ENCODE measurements around the gene VWA3B.

Gene VWA3B

DNA sequence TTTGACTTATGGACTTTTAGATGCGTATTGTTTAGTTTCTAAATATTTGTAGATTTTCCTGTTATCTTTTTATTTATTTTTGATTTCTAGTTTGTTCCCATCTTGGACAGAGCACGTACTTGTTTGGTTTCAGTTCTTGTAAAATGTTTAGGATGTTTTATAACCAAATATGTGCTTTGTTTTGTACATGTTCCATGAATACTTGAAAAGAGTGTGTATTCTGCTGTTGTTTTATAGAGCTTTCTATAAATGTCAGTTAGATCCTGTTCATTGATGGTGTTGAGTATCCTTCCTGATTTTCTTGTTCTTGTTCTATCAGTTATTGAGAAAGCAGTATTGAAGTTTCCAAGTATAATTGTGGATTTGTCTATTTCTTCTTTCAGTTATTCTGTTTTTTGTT, 21.1 kb downstream of the VWA3B start:
- TF ChIP-seq, protein P1, sequence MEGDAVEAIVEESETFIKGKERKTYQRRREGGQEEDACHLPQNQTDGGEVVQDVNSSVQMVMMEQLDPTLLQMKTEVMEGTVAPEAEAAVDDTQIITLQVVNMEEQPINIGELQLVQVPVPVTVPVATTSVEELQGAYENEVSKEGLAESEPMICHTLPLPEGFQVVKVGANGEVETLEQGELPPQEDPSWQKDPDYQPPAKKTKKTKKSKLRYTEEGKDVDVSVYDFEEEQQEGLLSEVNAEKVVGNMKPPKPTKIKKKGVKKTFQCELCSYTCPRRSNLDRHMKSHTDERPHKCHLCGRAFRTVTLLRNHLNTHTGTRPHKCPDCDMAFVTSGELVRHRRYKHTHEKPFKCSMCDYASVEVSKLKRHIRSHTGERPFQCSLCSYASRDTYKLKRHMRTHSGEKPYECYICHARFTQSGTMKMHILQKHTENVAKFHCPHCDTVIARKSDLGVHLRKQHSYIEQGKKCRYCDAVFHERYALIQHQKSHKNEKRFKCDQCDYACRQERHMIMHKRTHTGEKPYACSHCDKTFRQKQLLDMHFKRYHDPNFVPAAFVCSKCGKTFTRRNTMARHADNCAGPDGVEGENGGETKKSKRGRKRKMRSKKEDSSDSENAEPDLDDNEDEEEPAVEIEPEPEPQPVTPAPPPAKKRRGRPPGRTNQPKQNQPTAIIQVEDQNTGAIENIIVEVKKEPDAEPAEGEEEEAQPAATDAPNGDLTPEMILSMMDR (IDR thresholded peaks at IDR 0.05; ENCODE audit: low read length), result no peak
- TF ChIP-seq EZH2phosphoT487 (IDR thresholded peaks at IDR 0.05; ENCODE audit: low read length) (no peak), EZH2 (optimal IDR thresholded peaks at IDR 0.05; ENCODE audit: low read depth, low read length) (no peak)
- Histone ChIP-seq H2AFZ (ENCODE audit: low read length) (no peak overlapping the region), H3K9me3 (replicated peaks; ENCODE audit: insufficient read depth, low read length) (no peaks in the 10 kb centered on the region)

GRCh38 chr2:98110741-98111140, 23.8 kb downstream of the VWA3B start:
- H3K27me3 ChIP-seq (replicated peaks; ENCODE audit: insufficient read depth, low read length), result no peaks in the 10 kb centered on the region
- H3K9ac ChIP-seq (ENCODE audit: low read length), result no peak overlapping the region
- no peaks in the 10 kb centered on the region for H4K20me1 ChIP-seq (ENCODE audit: insufficient read depth, low read length)
- no peak overlapping the region for H3K4me3 ChIP-seq (ENCODE audit: low read length)
- no peak overlapping the region for H2AFZ ChIP-seq (ENCODE audit: low read length)
- no peak for DNase-seq
- H3K79me2 ChIP-seq (ENCODE audit: low read length), result no peaks in the 10 kb centered on the region
- H3K9me2 ChIP-seq (replicated peaks; ENCODE audit: insufficient read depth, low read length), result no peaks in the 10 kb centered on the region
- H3K9me3 ChIP-seq (replicated peaks; ENCODE audit: insufficient read depth, low read length), result no peaks in the 10 kb centered on the region
- no peak overlapping the region for H3K4me2 ChIP-seq (ENCODE audit: low read depth, low read length)
- H3K4me1 ChIP-seq (ENCODE audit: low read length), result no peaks in the 10 kb centered on the region
- H3F3A ChIP-seq (ENCODE audit: insufficient read depth, low read length), result no peaks in the 10 kb centered on the region
- no peak overlapping the region for H3K27ac ChIP-seq (ENCODE audit: low read length)
- H3K36me3 ChIP-seq (replicated peaks; ENCODE audit: insufficient read depth, low read length), result no peaks in the 10 kb centered on the region
- no peak for TF ChIP-seq EZH2 (optimal IDR thresholded peaks at IDR 0.05; ENCODE audit: low read depth, low read length)

More for the DNA sequence above, 21.1 kb downstream of the VWA3B start:
- H3K4me3 ChIP-seq (ENCODE audit: low read length), result no peak overlapping the region
- H3K4me1 ChIP-seq (ENCODE audit: low read length), result no peaks in the 10 kb centered on the region
- no peaks in the 10 kb centered on the region for H3F3A ChIP-seq (ENCODE audit: insufficient read depth, low read length)
- no peaks in the 10 kb centered on the region for H3K36me3 ChIP-seq (replicated peaks; ENCODE audit: insufficient read depth, low read length)
- H3K4me2 ChIP-seq (ENCODE audit: low read depth, low read length), result no peak overlapping the region
- DNase-seq, result no peak
- no peaks in the 10 kb centered on the region for H3K79me2 ChIP-seq (ENCODE audit: low read length)
- H3K27me3 ChIP-seq (replicated peaks; ENCODE audit: insufficient read depth, low read length), result no peaks in the 10 kb centered on the region
- H3K9ac ChIP-seq (ENCODE audit: low read length), result no peak overlapping the region
- no peak overlapping the region for H3K27ac ChIP-seq (ENCODE audit: low read length)
- no peaks in the 10 kb centered on the region for H3K9me2 ChIP-seq (replicated peaks; ENCODE audit: insufficient read depth, low read length)
- no peaks in the 10 kb centered on the region for H4K20me1 ChIP-seq (ENCODE audit: insufficient read depth, low read length)

DNA sequence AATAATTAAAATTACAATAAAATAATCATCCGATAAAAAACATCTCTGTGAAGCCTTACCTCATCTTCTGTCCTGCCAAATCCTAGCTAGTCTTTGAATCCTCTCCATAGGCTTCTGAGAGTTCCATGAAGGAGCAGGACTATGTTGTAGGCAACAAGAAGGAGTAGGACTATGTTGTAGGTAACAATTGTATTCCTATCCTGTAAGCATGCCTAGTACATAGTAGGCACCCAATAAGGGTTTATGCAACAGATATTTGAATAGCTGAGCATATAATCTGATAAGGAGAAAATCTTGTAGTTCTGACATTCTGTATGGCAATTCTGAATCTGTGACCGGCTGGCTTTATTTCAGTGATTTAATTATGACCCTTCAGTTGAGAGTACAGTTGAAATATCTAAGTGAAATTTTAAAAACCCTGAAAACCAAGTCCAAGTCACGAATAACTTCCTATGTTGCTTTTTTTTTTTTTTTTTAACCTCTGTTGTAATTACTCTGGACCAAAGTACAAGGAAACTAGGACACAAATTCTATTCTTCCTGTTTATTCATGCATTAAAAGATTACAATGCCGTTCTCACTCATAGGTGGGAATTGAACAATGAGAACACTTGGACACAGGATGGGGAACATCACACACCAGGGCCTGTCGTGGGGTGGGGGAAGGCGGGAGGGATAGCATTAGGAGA, 27.8 kb downstream of the VWA3B start:
- no peak overlapping the region for H3K9ac ChIP-seq (ENCODE audit: low read length)
- TF ChIP-seq, protein P1 (IDR thresholded peaks at IDR 0.05; ENCODE audit: low read length), result no peak
- TF ChIP-seq EZH2phosphoT487 (IDR thresholded peaks at IDR 0.05; ENCODE audit: low read length), result no peak
- no peak for TF ChIP-seq EZH2 (optimal IDR thresholded peaks at IDR 0.05; ENCODE audit: low read depth, low read length)
- no peaks in the 10 kb centered on the region for H4K20me1 ChIP-seq (ENCODE audit: insufficient read depth, low read length)
- H3K79me2 ChIP-seq (ENCODE audit: low read length), result no peaks in the 10 kb centered on the region
- H3K9me3 ChIP-seq (replicated peaks; ENCODE audit: insufficient read depth, low read length), result no peaks in the 10 kb centered on the region
- H3K4me1 ChIP-seq (ENCODE audit: low read length), result no peaks in the 10 kb centered on the region
- no peak overlapping the region for H2AFZ ChIP-seq (ENCODE audit: low read length)
- DNase-seq, result no peak
- no peaks in the 10 kb centered on the region for H3F3A ChIP-seq (ENCODE audit: insufficient read depth, low read length)
- no peaks in the 10 kb centered on the region for H3K9me2 ChIP-seq (replicated peaks; ENCODE audit: insufficient read depth, low read length)
- no peak overlapping the region for H3K4me3 ChIP-seq (ENCODE audit: low read length)
- H3K4me2 ChIP-seq (ENCODE audit: low read depth, low read length), result no peak overlapping the region
- H3K27me3 ChIP-seq (replicated peaks; ENCODE audit: insufficient read depth, low read length), result no peaks in the 10 kb centered on the region
- no peaks in the 10 kb centered on the region for H3K36me3 ChIP-seq (replicated peaks; ENCODE audit: insufficient read depth, low read length)
- no peak overlapping the region for H3K27ac ChIP-seq (ENCODE audit: low read length)

DNA sequence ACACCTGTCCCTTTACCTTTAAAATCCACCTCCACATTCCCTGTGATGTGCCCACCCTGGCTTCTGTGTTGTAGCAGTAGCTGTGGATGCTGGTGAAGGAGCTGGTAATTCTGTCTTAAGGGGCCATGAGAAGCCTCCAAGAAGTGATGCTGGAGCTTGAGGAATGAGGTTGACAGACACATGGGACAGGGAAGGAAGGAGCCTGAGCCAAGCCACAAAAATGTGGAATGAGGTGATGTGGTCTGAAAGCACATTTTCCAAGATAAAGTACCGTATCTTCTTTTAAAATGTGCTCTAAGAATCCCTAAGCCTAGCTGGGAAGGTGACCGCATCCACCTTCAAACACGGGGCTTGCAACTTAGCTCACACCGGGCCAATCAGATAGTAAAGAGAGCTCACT, 31.2 kb downstream of the VWA3B start:
- TF ChIP-seq EZH2phosphoT487 (IDR thresholded peaks at IDR 0.05; ENCODE audit: low read length) (no peak), EZH2 (optimal IDR thresholded peaks at IDR 0.05; ENCODE audit: low read depth, low read length) (no peak)
- TF ChIP-seq, protein P1 (IDR thresholded peaks at IDR 0.05; ENCODE audit: low read length), result no peak
- Histone ChIP-seq H3K9ac (ENCODE audit: low read length) (no peak overlapping the region), H3K27me3 (replicated peaks; ENCODE audit: insufficient read depth, low read length) (no peaks in the 10 kb centered on the region), H3K9me2 (replicated peaks; ENCODE audit: insufficient read depth, low read length) (no peaks in the 10 kb centered on the region), H3K4me2 (ENCODE audit: low read depth, low read length) (no peak overlapping the region), H4K20me1 (ENCODE audit: insufficient read depth, low read length) (no peaks in the 10 kb centered on the region), H3F3A (ENCODE audit: insufficient read depth, low read length) (no peaks in the 10 kb centered on the region), H3K4me3 (ENCODE audit: low read length) (no peak overlapping the region), H3K9me3 (replicated peaks; ENCODE audit: insufficient read depth, low read length) (no peaks in the 10 kb centered on the region), H3K79me2 (ENCODE audit: low read length) (no peaks in the 10 kb centered on the region), H3K36me3 (replicated peaks; ENCODE audit: insufficient read depth, low read length) (no peaks in the 10 kb centered on the region), H2AFZ (ENCODE audit: low read length) (no peak overlapping the region), H3K27ac (ENCODE audit: low read length) (no peak overlapping the region), H3K4me1 (ENCODE audit: low read length) (no peaks in the 10 kb centered on the region)
- DNase-seq, result no peak

Data from MM.1S (cell line).